Spleen (tissue), 7 donors: ENCODE data around the gene C9orf153.

Experiments used
- POLR2A ChIP-seq, 3 donors: fragments of 450-650 bp; IDR thresholded peaks; one replicate each; pipeline ENCODE4 v1.5.1; 2017; ENCODE audit warnings: antibody characterized with exemption in 3 of 3, mild to moderate bottlenecking in 1 of 3
- POLR2AphosphoS5 ChIP-seq, 3 donors: sonication (generic); formaldehyde crosslinking; IDR thresholded peaks; one replicate each; pipeline ENCODE4 v1.5.1; 2017; ENCODE audit warnings: antibody characterized with exemption in 3 of 3
- TF ChIP-seq, protein P1 (sequence below), 11 experiments: fragments of 200-600 bp in 7 of 11; fragments of 450-650 bp in 4 of 11; sonication (generic) in 4 of 11; IDR thresholded peaks in 8 of 11; conservative IDR thresholded peaks in 3 of 11; 1 replicate in 7 of 11; 2 replicates in 4 of 11; pipeline versions ENCODE4 v1.4.0 to v1.8.0; 2016 to 2021; ENCODE audit warnings: antibody characterized with exemption in 11 of 11, inconsistent platforms in 4 of 11, mild to moderate bottlenecking in 1 of 11
- donor health status: DM: no; HTN: no; CAD: no; lungs with moderate emphysema.
- donor health status: DM: no; HTN: no; CAD: no.
- donor health status: DM: no; HTN: no; CAD: no.

DNA sequence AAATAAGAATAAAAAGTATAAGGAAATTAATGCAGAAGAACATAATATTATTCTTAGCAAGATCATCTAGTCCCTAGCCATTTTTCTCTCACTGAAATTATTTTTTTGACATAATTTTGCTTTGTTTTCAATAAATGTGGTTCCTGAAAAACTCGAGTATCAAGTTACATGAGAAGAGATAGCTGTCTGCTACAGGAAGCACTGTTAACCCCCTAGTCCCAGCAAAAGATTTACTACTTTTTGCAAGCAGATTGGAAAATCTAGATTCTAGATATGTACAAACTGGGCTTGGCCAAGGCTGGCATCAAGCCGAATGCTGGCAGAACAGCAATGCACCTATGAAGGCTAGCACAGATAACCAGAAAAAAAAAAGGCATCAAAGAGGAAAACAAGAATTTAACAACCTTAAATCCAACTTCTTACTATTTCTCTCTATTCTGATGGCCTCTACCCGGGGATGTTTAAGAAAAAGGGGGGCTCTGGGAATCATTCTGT is 44.8 kb upstream of the C9orf153 start:
- TF ChIP-seq, protein P1, sequence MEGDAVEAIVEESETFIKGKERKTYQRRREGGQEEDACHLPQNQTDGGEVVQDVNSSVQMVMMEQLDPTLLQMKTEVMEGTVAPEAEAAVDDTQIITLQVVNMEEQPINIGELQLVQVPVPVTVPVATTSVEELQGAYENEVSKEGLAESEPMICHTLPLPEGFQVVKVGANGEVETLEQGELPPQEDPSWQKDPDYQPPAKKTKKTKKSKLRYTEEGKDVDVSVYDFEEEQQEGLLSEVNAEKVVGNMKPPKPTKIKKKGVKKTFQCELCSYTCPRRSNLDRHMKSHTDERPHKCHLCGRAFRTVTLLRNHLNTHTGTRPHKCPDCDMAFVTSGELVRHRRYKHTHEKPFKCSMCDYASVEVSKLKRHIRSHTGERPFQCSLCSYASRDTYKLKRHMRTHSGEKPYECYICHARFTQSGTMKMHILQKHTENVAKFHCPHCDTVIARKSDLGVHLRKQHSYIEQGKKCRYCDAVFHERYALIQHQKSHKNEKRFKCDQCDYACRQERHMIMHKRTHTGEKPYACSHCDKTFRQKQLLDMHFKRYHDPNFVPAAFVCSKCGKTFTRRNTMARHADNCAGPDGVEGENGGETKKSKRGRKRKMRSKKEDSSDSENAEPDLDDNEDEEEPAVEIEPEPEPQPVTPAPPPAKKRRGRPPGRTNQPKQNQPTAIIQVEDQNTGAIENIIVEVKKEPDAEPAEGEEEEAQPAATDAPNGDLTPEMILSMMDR (IDR thresholded peaks at IDR 0.05 in 8 of 11, conservative IDR thresholded peaks at IDR 0.05 in 3 of 11), result no peak
- no peak for TF ChIP-seq POLR2A (IDR thresholded peaks at IDR 0.05)
- TF ChIP-seq POLR2AphosphoS5 (IDR thresholded peaks at IDR 0.05), result no peak
